ENCODE data around the gene NFATC1.

NFATC1 gene

GRCh38 chr18:79469751-79470505, 74.2 kb downstream of the NFATC1 start:
- no peaks in the 10 kb centered on the region for H3K79me2 ChIP-seq (ENCODE audit: insufficient read depth, low read length)
- no peak overlapping the region for H3K4me3 ChIP-seq (ENCODE audit: low read depth, low read length, poor library complexity, severe bottlenecking)
- H2AFZ ChIP-seq (ENCODE audit: low read length) = no peak overlapping the region
- no peaks in the 10 kb centered on the region for H3F3A ChIP-seq (ENCODE audit: insufficient read depth, low read length)
- TF ChIP-seq EZH2 (IDR thresholded peaks at IDR 0.05; ENCODE audit: borderline replicate concordance, low read length) = no peak
- TF ChIP-seq, protein P1, sequence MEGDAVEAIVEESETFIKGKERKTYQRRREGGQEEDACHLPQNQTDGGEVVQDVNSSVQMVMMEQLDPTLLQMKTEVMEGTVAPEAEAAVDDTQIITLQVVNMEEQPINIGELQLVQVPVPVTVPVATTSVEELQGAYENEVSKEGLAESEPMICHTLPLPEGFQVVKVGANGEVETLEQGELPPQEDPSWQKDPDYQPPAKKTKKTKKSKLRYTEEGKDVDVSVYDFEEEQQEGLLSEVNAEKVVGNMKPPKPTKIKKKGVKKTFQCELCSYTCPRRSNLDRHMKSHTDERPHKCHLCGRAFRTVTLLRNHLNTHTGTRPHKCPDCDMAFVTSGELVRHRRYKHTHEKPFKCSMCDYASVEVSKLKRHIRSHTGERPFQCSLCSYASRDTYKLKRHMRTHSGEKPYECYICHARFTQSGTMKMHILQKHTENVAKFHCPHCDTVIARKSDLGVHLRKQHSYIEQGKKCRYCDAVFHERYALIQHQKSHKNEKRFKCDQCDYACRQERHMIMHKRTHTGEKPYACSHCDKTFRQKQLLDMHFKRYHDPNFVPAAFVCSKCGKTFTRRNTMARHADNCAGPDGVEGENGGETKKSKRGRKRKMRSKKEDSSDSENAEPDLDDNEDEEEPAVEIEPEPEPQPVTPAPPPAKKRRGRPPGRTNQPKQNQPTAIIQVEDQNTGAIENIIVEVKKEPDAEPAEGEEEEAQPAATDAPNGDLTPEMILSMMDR (IDR thresholded peaks at IDR 0.05; ENCODE audit: low read length) = no peak
- peak overlapping the region; percentile 99 for H3K27ac ChIP-seq (ENCODE audit: low read depth, low read length, poor library complexity, severe bottlenecking)
- no peaks in the 10 kb centered on the region for H3K9me3 ChIP-seq (ENCODE audit: low read length)
- no peaks in the 10 kb centered on the region for H3K9me2 ChIP-seq (ENCODE audit: low read depth, low read length)
- H3K9ac ChIP-seq (ENCODE audit: low read length) = no peak overlapping the region
- peaks cover 52% of the 10 kb centered on the region for H3K4me1 ChIP-seq (ENCODE audit: insufficient read depth, low read length, severe bottlenecking)
- H3K4me2 ChIP-seq (ENCODE audit: low read length) = no peak overlapping the region
- no peaks in the 10 kb centered on the region for H3K27me3 ChIP-seq (ENCODE audit: insufficient read depth, low read length)
- H3K36me3 ChIP-seq (ENCODE audit: insufficient read depth, low read length) = peaks cover 68% of the 10 kb centered on the region
- no peaks in the 10 kb centered on the region for H4K20me1 ChIP-seq (ENCODE audit: insufficient read depth, low read length)

DNA sequence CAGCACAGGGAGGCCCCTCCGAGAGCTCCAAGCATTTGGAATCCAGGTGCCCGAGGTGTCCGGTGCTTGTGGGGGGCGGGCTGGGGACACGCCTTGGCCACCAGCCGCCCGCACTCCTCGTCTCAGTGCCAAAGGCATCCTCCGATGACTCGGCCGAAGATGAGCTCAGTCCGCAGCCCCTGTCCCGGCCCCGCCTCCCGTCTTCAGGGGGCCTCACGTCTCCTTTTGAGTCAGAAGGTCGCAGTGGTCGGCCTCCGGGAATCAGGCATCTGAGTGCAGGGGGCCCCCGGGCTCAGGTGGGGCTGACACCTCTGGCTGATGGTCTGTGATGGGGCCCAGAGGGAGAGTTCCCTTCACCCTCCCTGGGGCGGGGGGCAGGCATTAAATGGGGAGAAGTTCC, 74.8 kb downstream of the NFATC1 start:
- peaks cover 74% of the 10 kb centered on the region for H3K36me3 ChIP-seq (ENCODE audit: insufficient read depth, low read length)
- H3K27ac ChIP-seq (ENCODE audit: low read depth, low read length, poor library complexity, severe bottlenecking) = peak overlapping the region; percentile 99
- no peaks in the 10 kb centered on the region for H3F3A ChIP-seq (ENCODE audit: insufficient read depth, low read length)
- no peaks in the 10 kb centered on the region for H3K9me2 ChIP-seq (ENCODE audit: low read depth, low read length)
- H3K9ac ChIP-seq (ENCODE audit: low read length) = no peak overlapping the region
- H2AFZ ChIP-seq (ENCODE audit: low read length) = no peak overlapping the region
- no peaks in the 10 kb centered on the region for H3K9me3 ChIP-seq (ENCODE audit: low read length)
- no peak for TF ChIP-seq EZH2 (IDR thresholded peaks at IDR 0.05; ENCODE audit: borderline replicate concordance, low read length)
- TF ChIP-seq, protein P1 (IDR thresholded peaks at IDR 0.05; ENCODE audit: low read length) = no peak
- no peaks in the 10 kb centered on the region for H3K79me2 ChIP-seq (ENCODE audit: insufficient read depth, low read length)
- no peak overlapping the region for H3K4me2 ChIP-seq (ENCODE audit: low read length)
- no peaks in the 10 kb centered on the region for H3K27me3 ChIP-seq (ENCODE audit: insufficient read depth, low read length)
- no peak overlapping the region for H3K4me3 ChIP-seq (ENCODE audit: low read depth, low read length, poor library complexity, severe bottlenecking)
- no peaks in the 10 kb centered on the region for H4K20me1 ChIP-seq (ENCODE audit: insufficient read depth, low read length)
- H3K4me1 ChIP-seq (ENCODE audit: insufficient read depth, low read length, severe bottlenecking) = peaks cover 45% of the 10 kb centered on the region

GRCh38 chr18:79471046-79471445, 75.3 kb downstream of the NFATC1 start:
- Histone ChIP-seq H3K36me3 (ENCODE audit: insufficient read depth, low read length) (peaks cover 78% of the 10 kb centered on the region), H3K4me3 (ENCODE audit: low read depth, low read length, poor library complexity, severe bottlenecking) (no peak overlapping the region), H3K9me2 (ENCODE audit: low read depth, low read length) (no peaks in the 10 kb centered on the region), H3K9ac (ENCODE audit: low read length) (no peak overlapping the region), H3K27me3 (ENCODE audit: insufficient read depth, low read length) (no peaks in the 10 kb centered on the region), H3K4me2 (ENCODE audit: low read length) (no peak overlapping the region), H3K4me1 (ENCODE audit: insufficient read depth, low read length, severe bottlenecking) (peaks cover 41% of the 10 kb centered on the region), H3K9me3 (ENCODE audit: low read length) (no peaks in the 10 kb centered on the region), H2AFZ (ENCODE audit: low read length) (no peak overlapping the region), H3F3A (ENCODE audit: insufficient read depth, low read length) (no peaks in the 10 kb centered on the region), H3K27ac (ENCODE audit: low read depth, low read length, poor library complexity, severe bottlenecking) (peak overlapping the region; percentile 99), H3K79me2 (ENCODE audit: insufficient read depth, low read length) (no peaks in the 10 kb centered on the region), H4K20me1 (ENCODE audit: insufficient read depth, low read length) (no peaks in the 10 kb centered on the region)
- TF ChIP-seq, protein P1 (IDR thresholded peaks at IDR 0.05; ENCODE audit: low read length) = no peak
- TF ChIP-seq EZH2 (IDR thresholded peaks at IDR 0.05; ENCODE audit: borderline replicate concordance, low read length) = no peak
